HG02852 (cell line): ENCODE measurements around the gene CCDC6.
A peak's percentile ranks its signal among the peaks of the same experiment; 100 is the strongest.
"Not testable (repeated sequence)": the region's sequence is repeated elsewhere in the genome, so short reads cannot be mapped to it uniquely, and the experiment has no call there.

Experiments used
- ATAC-seq: cut with Tn5 transposase; IDR thresholded peaks from one replicate; pipeline ENCODE4 v1.9.1; 2021; ENCODE audit warnings: mild to moderate bottlenecking, moderate library complexity; ENCODE audit not compliant: unreplicated experiment

The CCDC6 gene

DNA sequence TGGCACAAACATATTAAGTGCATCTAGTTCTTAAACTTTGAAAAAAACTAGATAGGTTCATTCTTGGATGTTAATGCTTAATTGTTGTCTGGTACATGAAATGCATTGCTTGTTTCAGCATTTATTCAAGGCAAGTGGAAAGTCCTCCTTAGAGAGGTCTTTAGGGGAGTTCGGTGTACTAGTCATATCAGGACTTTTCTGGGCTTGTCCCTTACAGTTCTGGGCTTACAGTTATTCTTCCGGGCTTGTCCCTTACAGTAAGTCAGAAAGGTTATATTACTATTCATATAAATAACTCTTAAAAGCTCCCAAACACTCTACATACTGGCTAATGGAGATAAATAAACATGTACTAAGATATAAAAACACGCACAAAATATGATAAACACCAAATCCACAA is 91.5 kb downstream of the CCDC6 start:
- no peak for ATAC-seq

DNA sequence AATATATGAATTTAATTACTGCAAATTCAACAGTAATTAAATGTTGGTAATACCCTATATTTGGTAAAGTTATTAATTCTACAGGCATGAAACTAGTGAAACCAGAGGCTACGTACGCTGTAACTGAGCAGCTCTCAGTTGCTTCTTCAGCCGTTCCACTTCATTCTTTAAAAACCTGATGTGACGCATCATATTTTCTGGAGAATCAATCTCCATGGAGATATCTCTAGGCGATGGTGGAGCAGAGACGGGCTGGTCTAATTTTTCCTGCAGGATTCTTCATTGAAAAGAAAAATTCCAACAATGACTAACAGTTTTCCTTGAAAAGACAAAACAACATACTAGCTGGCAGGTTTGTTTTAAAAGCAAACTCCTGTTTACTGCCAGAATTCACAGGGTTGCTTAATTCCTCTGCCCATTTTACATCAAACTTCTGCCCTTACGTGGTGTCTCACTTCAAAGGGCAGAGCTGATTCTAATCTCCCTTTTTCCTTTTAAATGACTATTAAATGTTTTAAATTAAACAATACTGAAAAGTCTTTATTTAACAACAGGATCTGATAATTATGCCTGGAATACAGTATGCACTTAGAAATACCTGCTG is 93.7 kb downstream of the CCDC6 start:
- no peak for ATAC-seq

DNA sequence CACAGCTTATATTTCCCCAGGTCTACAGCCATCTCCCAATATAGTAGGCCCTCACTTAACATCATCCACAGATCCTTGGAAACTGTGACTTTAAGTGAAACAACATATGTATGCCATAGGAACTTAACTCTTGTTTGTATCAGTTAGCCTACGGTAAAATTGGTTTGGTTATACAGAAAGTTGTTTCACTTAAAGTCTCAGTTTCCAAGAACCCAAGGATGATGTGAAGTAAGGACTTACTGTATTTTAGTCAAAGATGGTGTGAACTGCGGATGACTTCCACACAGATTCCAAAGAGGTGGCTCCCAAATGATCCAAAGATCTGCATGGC is 96.7 kb downstream of the CCDC6 start:
- ATAC-seq: no peak

GRCh38 chr10:59808896-59809643 is 97.3 kb downstream of the CCDC6 start:
- peak; percentile 93 for ATAC-seq

DNA sequence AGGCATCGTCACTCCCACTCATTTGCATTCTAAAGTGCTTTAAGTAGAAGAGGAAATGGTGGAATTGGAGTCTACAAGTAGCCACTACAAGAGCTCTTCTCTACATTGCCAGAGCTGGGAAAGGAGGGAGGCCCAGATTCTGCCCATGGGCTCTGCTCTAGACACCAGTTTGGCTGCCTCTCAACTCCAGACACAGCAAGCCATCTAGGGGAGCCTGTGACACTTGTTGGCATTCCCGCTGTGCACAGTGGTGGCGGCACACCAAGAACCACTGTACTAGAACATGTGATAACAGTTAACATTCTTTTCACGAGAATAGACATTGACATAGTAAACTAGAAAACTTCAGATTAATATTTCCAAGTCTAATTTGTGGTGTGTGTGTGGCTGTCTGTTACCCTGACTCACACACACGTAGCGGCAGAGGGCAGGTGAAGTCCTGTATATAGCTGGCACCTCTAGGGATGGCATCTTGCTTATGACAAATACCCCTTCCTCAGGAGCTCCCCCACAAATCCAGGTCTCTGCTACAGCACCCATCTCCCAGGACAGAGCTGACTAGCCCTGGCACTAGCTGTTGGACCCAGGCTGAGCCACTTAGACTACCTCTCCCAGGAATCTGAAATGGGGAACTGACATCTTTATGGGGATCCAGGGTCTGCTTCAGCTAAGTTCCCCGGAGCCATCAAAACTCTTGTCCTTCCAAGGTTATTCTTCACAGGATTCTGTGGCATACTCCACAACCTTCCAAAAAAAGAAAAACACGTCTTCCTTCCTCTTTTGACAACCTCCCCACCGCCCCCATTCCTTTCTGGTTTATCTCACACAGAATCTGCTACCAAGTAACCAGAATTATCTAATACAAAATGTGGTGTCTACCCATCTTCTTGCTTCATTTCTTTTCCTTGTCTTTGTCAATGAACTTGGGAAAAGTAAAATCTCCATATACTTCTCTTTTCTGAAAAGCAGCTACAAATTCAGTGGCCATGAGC is 98.4 kb downstream of the CCDC6 start:
- no peak for ATAC-seq

GRCh38 chr10:59805014-59805413 is 101.3 kb downstream of the CCDC6 start:
- peak; percentile 46 for ATAC-seq

DNA sequence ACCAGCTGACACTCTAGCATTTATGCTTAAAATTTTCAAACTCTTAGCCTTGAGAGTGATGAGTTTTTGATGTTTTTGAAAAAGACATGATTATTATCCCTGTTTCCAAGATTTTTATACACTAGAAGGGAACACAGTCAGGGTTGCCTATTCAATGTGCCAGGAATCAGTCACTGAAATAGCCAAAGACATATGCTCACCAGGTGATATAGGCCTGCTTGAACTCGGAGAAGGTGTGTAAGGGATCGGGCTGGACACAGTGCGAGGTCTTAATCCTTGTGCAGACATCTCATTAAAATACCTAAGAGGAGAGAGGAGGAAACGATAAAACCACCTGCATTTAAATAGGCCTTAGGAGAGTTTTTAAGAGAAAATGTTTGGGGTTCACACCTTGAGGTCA is 102.1 kb downstream of the CCDC6 start:
- ATAC-seq: no peak

DNA sequence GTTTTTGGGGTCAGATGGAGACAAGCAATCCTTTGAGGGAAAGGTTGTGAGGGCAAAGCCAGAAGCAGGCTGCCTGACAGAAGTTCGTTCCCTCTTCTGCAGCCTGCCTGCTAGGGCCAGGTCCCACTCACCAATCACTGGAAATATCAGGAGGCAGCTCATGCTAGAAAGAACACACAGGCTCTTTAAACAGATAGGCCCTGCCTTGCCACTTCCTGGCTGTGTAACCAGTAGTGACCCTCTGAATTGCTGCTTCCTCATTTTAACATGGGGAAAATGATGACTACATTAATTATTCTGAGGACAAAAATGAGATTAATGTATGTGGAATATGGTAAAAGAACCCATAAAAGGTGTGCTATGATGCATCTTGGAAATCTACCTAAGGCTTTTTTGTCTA is 102.6 kb downstream of the CCDC6 start:
- no peak for ATAC-seq

DNA sequence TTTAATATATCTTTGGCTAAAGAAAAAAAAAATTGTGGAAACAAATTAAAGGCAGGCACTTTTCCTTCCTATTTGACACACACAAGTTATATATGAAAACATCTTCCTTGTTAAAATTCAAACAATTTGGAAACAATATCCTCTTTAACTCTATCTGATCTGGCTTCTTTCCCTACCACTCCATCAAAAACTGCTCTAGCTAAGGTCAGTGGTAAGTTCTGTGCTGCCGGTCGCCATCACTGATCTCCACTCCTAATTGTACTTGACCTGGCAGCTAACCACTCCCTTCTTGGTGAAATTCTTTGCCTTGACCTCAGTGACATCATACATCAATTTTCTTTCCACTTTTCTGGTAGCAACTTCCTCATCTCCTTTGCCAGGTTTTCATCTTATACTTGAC is 105.2 kb downstream of the CCDC6 start:
- no peak for ATAC-seq

GRCh38 chr10:59799421-59799820 is 106.9 kb downstream of the CCDC6 start:
- ATAC-seq: no peak

DNA sequence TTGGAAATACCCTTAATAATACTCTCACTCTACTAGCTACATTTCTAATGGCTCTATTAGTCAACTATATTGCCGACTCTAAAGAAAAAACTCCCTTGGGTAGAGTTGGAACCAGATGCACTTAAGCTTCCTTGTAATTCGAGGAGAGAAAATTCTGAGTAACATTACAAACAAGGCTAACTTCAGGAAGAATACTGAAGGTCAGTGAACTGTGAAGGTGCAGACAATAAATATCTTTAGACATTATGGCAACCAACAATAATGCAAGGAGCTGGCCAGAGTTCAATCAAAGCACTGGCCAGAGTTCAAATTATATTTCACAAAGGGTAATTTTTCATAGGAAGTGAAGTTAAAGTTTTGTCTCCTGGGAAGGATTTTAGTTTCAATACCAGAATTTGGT is 112.4 kb downstream of the CCDC6 start:
- ATAC-seq: no peak

DNA sequence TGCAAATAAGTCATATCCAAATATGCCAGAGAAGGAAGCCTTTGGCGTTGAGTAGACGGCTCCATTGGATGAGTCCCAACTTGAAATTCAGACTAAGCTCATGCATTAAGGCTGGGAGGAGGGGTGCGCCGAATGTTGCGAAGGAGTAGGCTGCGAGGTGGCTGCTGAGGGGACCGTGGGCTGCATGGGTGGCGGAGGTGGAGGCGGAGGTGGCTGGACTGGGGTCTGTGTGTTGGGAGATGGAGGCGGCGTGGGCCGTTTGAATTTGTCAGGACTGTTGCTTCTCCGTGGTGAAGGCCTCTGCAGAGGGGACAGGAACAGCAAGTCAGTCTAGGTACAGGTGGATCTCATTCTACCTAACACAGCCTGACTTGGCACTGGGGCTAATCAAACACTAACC is 113.5 kb downstream of the CCDC6 start:
- ATAC-seq: no peak

- no peak for ATAC-seq
Observed at GRCh38 chr10:59791601-59792000, 114.8 kb downstream of the CCDC6 start.

- not testable (repeated sequence) for ATAC-seq
Observed at GRCh38 chr10:59790080-59790479, 116.3 kb downstream of the CCDC6 start.

DNA sequence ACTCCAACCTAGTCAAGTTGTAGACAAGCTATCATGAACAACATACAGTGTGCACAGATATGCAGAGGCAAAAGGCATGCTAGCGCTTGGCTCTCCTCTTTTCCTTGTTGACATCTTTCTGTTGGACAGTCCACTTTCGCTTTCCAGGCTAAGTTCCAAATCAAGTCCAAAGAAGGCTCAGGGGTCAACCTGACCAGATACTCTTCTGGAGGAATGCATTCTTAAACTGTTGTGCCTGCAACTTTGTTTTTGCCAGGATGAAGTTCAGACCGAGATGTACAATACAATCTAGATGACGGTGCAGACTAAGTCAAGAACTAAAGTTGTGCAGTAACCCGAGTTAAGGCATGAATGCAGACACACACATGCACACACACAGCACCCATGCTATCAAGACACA is 117.4 kb downstream of the CCDC6 start:
- ATAC-seq: not testable (repeated sequence)

GRCh38 chr10:59787032-59787431 is 119.3 kb downstream of the CCDC6 start:
- not testable (repeated sequence) for ATAC-seq

DNA sequence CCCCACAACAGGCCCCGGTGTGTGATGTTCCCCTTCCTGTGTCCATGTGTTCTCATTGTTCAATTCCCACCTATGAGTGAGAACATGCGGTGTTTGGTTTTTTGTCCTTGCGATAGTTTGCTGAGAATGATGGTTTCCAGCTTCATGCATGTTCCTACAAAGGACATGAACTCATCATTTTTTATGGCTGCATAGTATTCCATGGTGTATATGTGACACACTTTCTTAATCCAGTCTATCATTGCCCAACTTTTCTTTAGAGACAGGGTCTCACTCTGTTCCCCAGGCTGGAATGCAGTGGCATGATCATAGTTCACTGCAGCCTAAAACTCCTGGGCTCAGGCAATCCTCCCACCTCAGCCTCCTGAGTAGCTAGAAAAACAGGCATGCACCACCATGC is 120.9 kb downstream of the CCDC6 start:
- ATAC-seq: not testable (repeated sequence)

DNA sequence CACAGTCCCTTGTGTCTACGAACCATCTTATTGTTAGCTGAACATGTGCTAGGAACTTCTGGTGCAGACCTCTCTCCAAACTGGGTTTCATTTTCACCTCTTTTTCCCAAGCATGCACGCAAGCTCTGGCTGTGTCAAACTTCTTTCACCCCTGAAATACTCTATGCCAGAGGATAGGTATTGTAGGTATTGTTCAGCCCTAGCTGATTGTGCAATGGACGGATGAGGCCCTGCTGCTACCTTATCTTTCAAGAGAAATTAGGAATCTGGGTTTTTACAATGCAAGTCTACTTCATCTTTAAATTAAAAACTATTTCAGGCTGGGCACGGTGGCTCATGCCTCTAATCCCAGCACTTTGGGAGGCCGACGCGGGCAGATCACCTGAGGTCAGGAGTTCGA is 124.8 kb downstream of the CCDC6 start:
- ATAC-seq: no peak

- ATAC-seq: no peak
Observed at GRCh38 chr10:59779756-59780533, 126.4 kb downstream of the CCDC6 start.

GRCh38 chr10:59774451-59774850 is 131.9 kb downstream of the CCDC6 start:
- no peak for ATAC-seq

- no peak for ATAC-seq
Observed at GRCh38 chr10:59773088-59773487, 133.3 kb downstream of the CCDC6 start.
